AG09309 (cell line): ENCODE measurements around the gene GNA15.

Experiments
- DNase-seq: peaks from one replicate; pipeline ENCODE4 v3.0.0-alpha.2; 2010; ENCODE audit warnings: low read depth
- H3K4me3 ChIP-seq: 2 replicates; pipeline ENCODE4 v1.5.1; 2011; ENCODE audit warnings: mild to moderate bottlenecking, low read depth, low read length, moderate library complexity; ENCODE audit not compliant: control insufficient read depth
- CTCF ChIP-seq: IDR thresholded peaks from 2 replicates; pipeline ENCODE4 v1.5.1; 2011; ENCODE audit warnings: mild to moderate bottlenecking, low read depth, low read length, inconsistent platforms; ENCODE audit not compliant: insufficient read depth, control insufficient read depth; ENCODE audit errors: missing control alignments

Gene GNA15

DNA sequence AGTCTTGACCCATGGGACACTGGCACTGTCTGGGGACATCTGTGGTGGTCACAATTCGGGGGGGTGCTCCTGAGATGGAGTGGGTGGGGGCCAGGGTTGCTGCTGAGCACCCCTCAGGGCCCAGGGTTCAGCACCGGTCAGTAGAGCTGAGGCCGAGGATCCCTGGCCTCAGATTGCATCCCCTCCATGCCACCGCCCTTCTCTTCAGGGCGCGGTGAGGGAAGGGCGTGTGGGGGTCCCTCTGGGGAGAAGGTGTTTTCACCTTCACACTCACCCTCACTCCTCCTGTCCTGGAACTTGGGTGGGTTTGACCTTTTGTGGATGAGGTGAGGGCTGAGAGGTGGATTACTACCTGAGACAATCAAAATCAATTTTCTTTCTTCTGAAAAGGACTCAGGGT is 28.2 kb upstream of the GNA15 start:
- no peak overlapping the region for H3K4me3 ChIP-seq
- no peak for TF ChIP-seq CTCF
- no peak for DNase-seq

- peak; percentile 91 for TF ChIP-seq CTCF
- H3K4me3 ChIP-seq: no peak overlapping the region
- no peak for DNase-seq
Observed at GRCh38 chr19:3108775-3109174, 27.1 kb upstream of the GNA15 start.

DNA sequence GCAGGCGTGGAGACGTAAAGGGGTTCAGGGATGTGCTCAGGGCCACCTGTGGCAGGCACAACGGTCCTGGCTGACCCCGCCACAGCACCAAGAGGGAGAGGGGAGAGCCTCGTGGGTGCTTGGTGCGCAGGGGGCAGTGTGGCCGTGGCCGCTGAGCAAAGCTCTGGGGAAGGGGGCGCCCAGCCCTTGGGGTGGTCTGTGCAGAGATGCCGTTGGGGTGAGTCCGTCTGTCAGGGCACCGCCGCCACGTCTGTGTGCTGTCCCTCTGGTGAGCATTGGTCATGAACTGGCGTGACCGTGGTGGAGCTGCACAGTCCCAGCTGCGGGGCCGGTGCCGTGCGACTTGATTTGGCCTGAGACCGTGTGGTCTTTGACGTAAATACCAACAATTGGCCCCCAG is 26.3 kb upstream of the GNA15 start:
- TF ChIP-seq CTCF: no peak
- no peak for DNase-seq
- H3K4me3 ChIP-seq: no peak overlapping the region

DNA sequence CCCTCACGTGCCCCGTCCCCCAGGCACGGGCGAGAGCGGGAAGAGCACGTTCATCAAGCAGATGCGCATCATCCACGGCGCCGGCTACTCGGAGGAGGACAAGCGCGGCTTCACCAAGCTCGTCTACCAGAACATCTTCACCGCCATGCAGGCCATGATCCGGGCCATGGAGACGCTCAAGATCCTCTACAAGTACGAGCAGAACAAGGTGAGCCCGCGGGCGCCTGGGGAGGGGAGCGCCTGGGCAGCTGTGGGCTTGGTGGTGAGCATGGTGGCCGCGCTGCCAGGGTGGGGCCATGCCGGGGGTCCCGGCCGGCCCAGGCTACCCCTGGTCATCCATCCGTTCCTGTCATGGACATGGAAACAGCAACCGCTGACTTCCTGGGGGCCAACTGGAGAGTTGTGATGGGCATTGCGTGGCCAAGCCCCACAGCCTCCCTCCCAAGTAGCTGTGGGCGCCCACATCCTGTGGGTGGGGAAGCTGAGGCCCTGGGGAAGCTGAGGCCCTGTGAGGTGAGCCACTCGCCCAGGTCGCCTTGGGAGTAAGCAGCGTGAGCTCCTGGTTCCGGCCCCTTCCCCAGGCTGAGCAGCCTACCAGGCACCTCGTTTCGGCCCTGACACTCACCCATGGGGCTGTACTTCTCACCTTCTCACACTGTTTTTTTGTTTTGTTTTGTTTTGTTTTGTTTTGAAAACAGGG is 25.6 kb upstream of the GNA15 start:
- no peak for TF ChIP-seq CTCF
- no peak overlapping the region for H3K4me3 ChIP-seq
- no peak for DNase-seq

GRCh38 chr19:3111586-3112247 is 24.1 kb upstream of the GNA15 start:
- TF ChIP-seq CTCF: no peak

GRCh38 chr19:3112375-3113099 is 23.3 kb upstream of the GNA15 start:
- no peak for TF ChIP-seq CTCF
- DNase-seq: no peak
- no peak overlapping the region for H3K4me3 ChIP-seq

More at GRCh38 chr19:3111586-3112247, 24.1 kb upstream of the GNA15 start:
- H3K4me3 ChIP-seq: no peak overlapping the region
- DNase-seq: no peak
